ENCODE results near the gene RANBP3.

The RANBP3 gene

GRCh38 chr19:5934069-5934401 lies 43.9 kb downstream of the RANBP3 start:
- no peak for TF ChIP-seq CTCF (IDR thresholded peaks at IDR 0.05)
- H3K27ac ChIP-seq = no peak overlapping the region
- peaks cover 93% of the 10 kb centered on the region for H3K36me3 ChIP-seq
- no peaks in the 10 kb centered on the region for H3K9me3 ChIP-seq
- no peak overlapping the region for H3K4me3 ChIP-seq (ENCODE audit: low read depth in 1 of 2, low read length in 1 of 2)
- H3K27me3 ChIP-seq = no peaks in the 10 kb centered on the region
- H3K4me1 ChIP-seq (ENCODE audit: control insufficient read depth in 1 of 2, insufficient read depth in 1 of 2, low read depth in 1 of 2, low read length in 1 of 2) = no peaks in the 10 kb centered on the region

GRCh38 chr19:5933391-5934068 lies 44.4 kb downstream of the RANBP3 start:
- no peak overlapping the region for H3K27ac ChIP-seq
- peaks cover 95% of the 10 kb centered on the region for H3K36me3 ChIP-seq
- no peaks in the 10 kb centered on the region for H3K4me1 ChIP-seq (ENCODE audit: control insufficient read depth in 1 of 2, insufficient read depth in 1 of 2, low read depth in 1 of 2, low read length in 1 of 2)
- H3K4me3 ChIP-seq (ENCODE audit: low read depth in 1 of 2, low read length in 1 of 2) = no peak overlapping the region
- TF ChIP-seq CTCF (IDR thresholded peaks at IDR 0.05) = no peak
- H3K9me3 ChIP-seq = no peaks in the 10 kb centered on the region
- H3K27me3 ChIP-seq = no peaks in the 10 kb centered on the region

- H3K4me3 ChIP-seq (ENCODE audit: low read depth in 1 of 2, low read length in 1 of 2) = no peak overlapping the region
- H3K27me3 ChIP-seq = no peaks in the 10 kb centered on the region
- TF ChIP-seq CTCF (IDR thresholded peaks at IDR 0.05) = no peak
- H3K9me3 ChIP-seq = no peaks in the 10 kb centered on the region
- H3K27ac ChIP-seq = no peak overlapping the region
- peaks cover 95% of the 10 kb centered on the region for H3K36me3 ChIP-seq
- no peaks in the 10 kb centered on the region for H3K4me1 ChIP-seq (ENCODE audit: control insufficient read depth in 1 of 2, insufficient read depth in 1 of 2, low read depth in 1 of 2, low read length in 1 of 2)
These were observed 45.2 kb downstream of the RANBP3 start for GRCh38 chr19:5932609-5933262.

GRCh38 chr19:5932146-5932545 lies 45.8 kb downstream of the RANBP3 start:
- no peaks in the 10 kb centered on the region for H3K9me3 ChIP-seq
- no peak overlapping the region for H3K4me3 ChIP-seq (ENCODE audit: low read depth in 1 of 2, low read length in 1 of 2)
- H3K27me3 ChIP-seq = no peaks in the 10 kb centered on the region
- peaks cover 95% of the 10 kb centered on the region for H3K36me3 ChIP-seq
- no peaks in the 10 kb centered on the region for H3K4me1 ChIP-seq (ENCODE audit: control insufficient read depth in 1 of 2, insufficient read depth in 1 of 2, low read depth in 1 of 2, low read length in 1 of 2)
- TF ChIP-seq CTCF (IDR thresholded peaks at IDR 0.05) = no peak
- H3K27ac ChIP-seq = no peak overlapping the region

- Histone ChIP-seq H3K36me3 (peaks cover 97% of the 10 kb centered on the region), H3K9me3 (no peaks in the 10 kb centered on the region), H3K4me3 (ENCODE audit: low read depth in 1 of 2, low read length in 1 of 2) (no peak overlapping the region), H3K27me3 (no peaks in the 10 kb centered on the region), H3K27ac (no peak overlapping the region), H3K4me1 (ENCODE audit: control insufficient read depth in 1 of 2, insufficient read depth in 1 of 2, low read depth in 1 of 2, low read length in 1 of 2) (no peaks in the 10 kb centered on the region)
- TF ChIP-seq CTCF (IDR thresholded peaks at IDR 0.05) = no peak
These were observed 46.7 kb downstream of the RANBP3 start for GRCh38 chr19:5931251-5931650.
